Activated naive CD8-positive, alpha-beta T cell treated with anti-CD3 and anti-CD28 coated beads for 36 hours (primary cell): Measurements from ENCODE around the gene POPDC2. TPM values are rescaled to one million over a fixed set of nuclear protein-coding genes. Genes with fewer than 3 reads are reported as not detected.
"Not testable (repeated sequence)": the region's sequence is repeated elsewhere in the genome, so short reads cannot be mapped to it uniquely, and the experiment has no call there.

ENCODE experiments used
- DNase-seq: peaks from one replicate; pipeline ENCODE4 v3.0.0; 2021
- H3K27ac Mint-ChIP-seq: one replicate; pipeline ENCODE4 v1.8.0; 2022; ENCODE audit warnings: mild to moderate bottlenecking, moderate library complexity, mixed read lengths
- H3K27me3 Mint-ChIP-seq: one replicate; pipeline ENCODE4 v1.8.0; 2022; ENCODE audit warnings: mild to moderate bottlenecking, mixed read lengths
- H3K36me3 Mint-ChIP-seq: one replicate; pipeline ENCODE4 v1.8.0; 2021; ENCODE audit warnings: mild to moderate bottlenecking, mixed read lengths
- H3K4me1 Mint-ChIP-seq: one replicate; pipeline ENCODE4 v1.8.0; 2021; ENCODE audit warnings: mixed read lengths
- H3K4me3 Mint-ChIP-seq: one replicate; pipeline ENCODE4 v1.8.0; 2022; ENCODE audit warnings: mild to moderate bottlenecking, moderate library complexity, mixed read lengths
- H3K9me3 Mint-ChIP-seq: one replicate; pipeline ENCODE4 v1.8.0; 2022; ENCODE audit warnings: mixed read lengths
- total RNA-seq, 2 experiments: library from RNA; stranded (reverse); gene quantifications; one replicate each; pipeline ENCODE4 v1.2.3, GENCODE V29; 2021

Gene POPDC2
- total RNA-seq, 2 experiments from 2014 or later = 1.6 to 2.0 TPM

GRCh38 chr3:119597548-119598288, 62.7 kb downstream of the POPDC2 start, which contains the start of gene PLA1A:
Gene PLA1A, plus strand, starts transcription at chr3:119597885. Its CDS starts 29 bp downstream, at chr3:119597914.
- no peaks in the 10 kb centered on the region for H3K36me3 Mint-ChIP-seq
- no peak for DNase-seq
- H3K9me3 Mint-ChIP-seq = no peaks in the 10 kb centered on the region
- H3K4me1 Mint-ChIP-seq = peaks cover 24% of the 10 kb centered on the region
- H3K27me3 Mint-ChIP-seq = peaks cover 11% of the 10 kb centered on the region
- H3K27ac Mint-ChIP-seq = no peak within 1 kb of the TSS
- no peak within 1 kb of the TSS for H3K4me3 Mint-ChIP-seq

GRCh38 chr3:119596398-119596797, 64.0 kb downstream of the POPDC2 start:
- Mint-ChIP-seq H3K4me3 (no peak overlapping the region), H3K36me3 (no peaks in the 10 kb centered on the region), H3K9me3 (no peaks in the 10 kb centered on the region), H3K27me3 (peaks cover 11% of the 10 kb centered on the region), H3K27ac (no peak overlapping the region), H3K4me1 (peaks cover 23% of the 10 kb centered on the region)
- no peak for DNase-seq

GRCh38 chr3:119595639-119596334, 64.6 kb downstream of the POPDC2 start:
- peaks cover under 1% of the 10 kb centered on the region for H3K9me3 Mint-ChIP-seq
- H3K4me3 Mint-ChIP-seq = no peak overlapping the region
- no peaks in the 10 kb centered on the region for H3K36me3 Mint-ChIP-seq
- peaks cover 17% of the 10 kb centered on the region for H3K4me1 Mint-ChIP-seq
- DNase-seq = no peak
- H3K27me3 Mint-ChIP-seq = peaks cover 11% of the 10 kb centered on the region
- H3K27ac Mint-ChIP-seq = no peak overlapping the region

GRCh38 chr3:119594929-119595328, 65.5 kb downstream of the POPDC2 start:
- H3K4me3 Mint-ChIP-seq, H3K27ac Mint-ChIP-seq, H3K36me3 Mint-ChIP-seq, DNase-seq, H3K9me3 Mint-ChIP-seq: not testable (repeated sequence)
- Mint-ChIP-seq H3K27me3 (peaks cover 15% of the 10 kb centered on the region), H3K4me1 (peaks cover 14% of the 10 kb centered on the region)

GRCh38 chr3:119594066-119594465, 66.3 kb downstream of the POPDC2 start:
- DNase-seq = no peak
- Mint-ChIP-seq H3K4me3 (no peak overlapping the region), H3K27ac (no peak overlapping the region), H3K27me3 (peaks cover 15% of the 10 kb centered on the region), H3K4me1 (peaks cover 12% of the 10 kb centered on the region), H3K36me3 (peaks cover 6% of the 10 kb centered on the region), H3K9me3 (peaks cover 7% of the 10 kb centered on the region)

GRCh38 chr3:119592861-119593260, 67.5 kb downstream of the POPDC2 start:
- Mint-ChIP-seq H3K36me3 (peaks cover 9% of the 10 kb centered on the region), H3K4me3 (no peak overlapping the region), H3K9me3 (peaks cover 10% of the 10 kb centered on the region), H3K4me1 (peaks cover 19% of the 10 kb centered on the region), H3K27ac (no peak overlapping the region), H3K27me3 (peaks cover 15% of the 10 kb centered on the region)
- no peak for DNase-seq

Other genes starting within 250 kb of the POPDC2 start
- 10 to 100 TPM; 32.5 to 36.4 TPM for gene TMEM39A, start 197.0 kb downstream of the POPDC2 start, total RNA-seq
- gene POGLUT1, start 191.6 kb downstream of the POPDC2 start, total RNA-seq = 10 to 100 TPM; 17.3 to 21.3 TPM
- gene TIMMDC1, start 162.0 kb downstream of the POPDC2 start, total RNA-seq = 100 to 1,000 TPM; 144 to 150 TPM
- 1 to 10 TPM; 4.2 to 4.7 TPM for gene CD80, start 101.0 kb downstream of the POPDC2 start, total RNA-seq
- gene ADPRH, start 81.1 kb downstream of the POPDC2 start, total RNA-seq = 1 to 10 TPM; 5.8 to 6.0 TPM
- not detected for gene PLA1A, start 62.7 kb downstream of the POPDC2 start, total RNA-seq
- 10 to 100 TPM; 79.5 to 85.9 TPM for gene COX17, start 16.8 kb upstream of the POPDC2 start, total RNA-seq
- gene CFAP91, start 42.4 kb upstream of the POPDC2 start, total RNA-seq = under 1 TPM; 0.28 to 0.47 TPM
- gene NR1I2, start 121.5 kb upstream of the POPDC2 start, total RNA-seq = 1 to 10 TPM; 1.2 to 1.4 TPM